ENCODE results near the gene MROH9.

The MROH9 gene

GRCh38 chr1:171112119-171112518, 176.8 kb downstream of the MROH9 start:
- DNase-seq (ENCODE audit: low spot score in 2 of 2) = no peak
- Histone ChIP-seq H3K36me3 (replicated peaks) (no peaks in the 10 kb centered on the region), H3K9me3 (no peaks in the 10 kb centered on the region), H3K4me3 (no peak overlapping the region), H3K27me3 (ENCODE audit: low read depth) (peaks cover 8% of the 10 kb centered on the region), H3K4me1 (no peaks in the 10 kb centered on the region)
- in situ Hi-C loops (cut with MboI; ENCODE audit: low sequenced_read_pairs) = no loop called here

GRCh38 chr1:171113382-171113781, 178.0 kb downstream of the MROH9 start:
- H3K4me3 ChIP-seq = no peak overlapping the region
- no peak for DNase-seq (ENCODE audit: low spot score in 2 of 2)
- in situ Hi-C loops (cut with MboI; ENCODE audit: low sequenced_read_pairs) = no loop called here
- H3K27me3 ChIP-seq (ENCODE audit: low read depth) = peaks cover 8% of the 10 kb centered on the region
- no peaks in the 10 kb centered on the region for H3K4me1 ChIP-seq
- H3K9me3 ChIP-seq = no peaks in the 10 kb centered on the region
- H3K36me3 ChIP-seq (replicated peaks) = no peaks in the 10 kb centered on the region

Data from HAP-1 (cell line).